OCI-LY1 (cell line): ENCODE data around the gene MCCC2.

Experiments used
- H2AFZ ChIP-seq: fragments of 200-600 bp; sonication (generic), shearing (Covaris generic); 2 replicates; pipeline ENCODE4 v1.6.0; 2014; ENCODE audit warnings: antibody characterized with exemption, mild to moderate bottlenecking, low read length
- H3F3A ChIP-seq: fragments of 200-600 bp; sonication (generic), shearing (Covaris generic); 2 replicates; pipeline ENCODE4 v1.6.0; 2014; ENCODE audit warnings: mild to moderate bottlenecking, antibody characterized with exemption, low read length, moderate library complexity; ENCODE audit not compliant: insufficient read depth
- H3K27ac ChIP-seq: fragments of 200-600 bp; sonication (generic); 2 replicates; pipeline ENCODE4 v1.5.1; 2014; ENCODE audit warnings: low read length, mixed run types, mild to moderate bottlenecking, low read depth; ENCODE audit not compliant: poor library complexity, severe bottlenecking
- H3K27me3 ChIP-seq: fragments of 200-600 bp; sonication (generic); 2 replicates; pipeline ENCODE4 v1.6.0; 2014; ENCODE audit warnings: antibody characterized with exemption, mild to moderate bottlenecking, low read length, moderate library complexity; ENCODE audit not compliant: insufficient read depth
- H3K36me3 ChIP-seq: fragments of 200-600 bp; sonication (generic); 2 replicates; pipeline ENCODE4 v1.6.1; 2014; ENCODE audit warnings: mild to moderate bottlenecking, antibody characterized with exemption, low read length, moderate library complexity, mixed read lengths; ENCODE audit not compliant: insufficient read depth
- H3K4me1 ChIP-seq: fragments of 200-600 bp; sonication (generic); 2 replicates; pipeline ENCODE4 v1.5.1; 2014; ENCODE audit warnings: mild to moderate bottlenecking, low read length, moderate library complexity; ENCODE audit not compliant: insufficient read depth, severe bottlenecking
- H3K4me2 ChIP-seq: fragments of 200-600 bp; sonication (generic), shearing (Covaris generic); 2 replicates; pipeline ENCODE4 v1.6.1; 2014; ENCODE audit warnings: low read length
- H3K4me3 ChIP-seq: fragments of 200-600 bp; sonication (generic); 2 replicates; pipeline ENCODE4 v1.5.1; 2014; ENCODE audit warnings: low read length, low read depth, mild to moderate bottlenecking, mixed read lengths; ENCODE audit not compliant: poor library complexity, severe bottlenecking
- H3K79me2 ChIP-seq: fragments of 200-600 bp; shearing (Covaris generic); 2 replicates; pipeline ENCODE4 v1.6.1; 2016; ENCODE audit warnings: mixed run types, low read length, mixed read lengths; ENCODE audit not compliant: insufficient read depth
- H3K9ac ChIP-seq: fragments of 200-600 bp; sonication (generic), shearing (Covaris generic); 2 replicates; pipeline ENCODE4 v1.6.1; 2014; ENCODE audit warnings: mild to moderate bottlenecking, low read length, mixed read lengths
- H3K9me2 ChIP-seq: fragments of 200-600 bp; sonication (generic), shearing (Covaris generic); 2 replicates; pipeline ENCODE4 v1.6.1; 2014; ENCODE audit warnings: low read depth, mild to moderate bottlenecking, low read length, mixed read lengths
- H3K9me3 ChIP-seq: fragments of 200-600 bp; shearing (Covaris generic); 2 replicates; pipeline ENCODE4 v1.6.1; 2014; ENCODE audit warnings: low read length, mixed read lengths
- H4K20me1 ChIP-seq: fragments of 200-600 bp; sonication (generic), shearing (Covaris generic); 2 replicates; pipeline ENCODE4 v1.6.0; 2016; ENCODE audit warnings: mild to moderate bottlenecking, low read length; ENCODE audit not compliant: insufficient read depth
- EZH2 ChIP-seq: fragments of 200-600 bp; sonication (generic), shearing (Covaris generic); IDR thresholded peaks from 2 replicates; pipeline ENCODE4 v1.8.0; 2017; ENCODE audit warnings: borderline replicate concordance, mixed run types, mild to moderate bottlenecking, antibody characterized with exemption, low read length, moderate library complexity, mixed read lengths
- TF ChIP-seq, protein P1 (sequence below): fragments of 200-600 bp; sonication (generic), shearing (Covaris generic); IDR thresholded peaks from 2 replicates; pipeline ENCODE4 v1.5.1; 2017; ENCODE audit warnings: mild to moderate bottlenecking, antibody characterized with exemption, low read length, moderate library complexity, mixed read lengths

The MCCC2 gene

DNA sequence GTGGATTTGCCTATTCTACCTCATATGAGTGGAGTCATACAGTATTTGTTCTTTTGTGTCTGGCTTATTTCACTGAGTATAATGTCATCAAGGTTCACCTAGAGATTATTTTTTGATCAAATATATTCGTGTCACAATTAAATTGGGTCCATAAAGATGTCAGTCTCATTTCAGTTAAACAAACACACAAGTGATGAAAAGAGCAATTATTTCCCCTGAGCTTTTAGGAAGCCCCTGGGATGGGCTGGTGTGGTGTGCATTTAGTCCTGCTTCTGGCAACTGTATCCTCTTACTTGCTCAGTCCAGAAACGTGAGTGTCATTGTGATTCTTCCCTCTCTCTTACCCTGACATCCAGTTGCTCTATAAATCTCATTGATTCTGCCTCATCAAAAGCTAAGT is 79.2 kb downstream of the MCCC2 start:
- Histone ChIP-seq H3K36me3 (no peaks in the 10 kb centered on the region), H3K4me3 (no peak overlapping the region), H3K9ac (no peak overlapping the region), H3K4me2 (no peak overlapping the region), H3K9me2 (no peaks in the 10 kb centered on the region), H2AFZ (no peak overlapping the region), H3K9me3 (no peaks in the 10 kb centered on the region), H3K27me3 (no peaks in the 10 kb centered on the region), H3K79me2 (no peaks in the 10 kb centered on the region), H3K27ac (no peak overlapping the region), H3F3A (no peaks in the 10 kb centered on the region), H4K20me1 (no peaks in the 10 kb centered on the region), H3K4me1 (no peaks in the 10 kb centered on the region)
- TF ChIP-seq, protein P1, sequence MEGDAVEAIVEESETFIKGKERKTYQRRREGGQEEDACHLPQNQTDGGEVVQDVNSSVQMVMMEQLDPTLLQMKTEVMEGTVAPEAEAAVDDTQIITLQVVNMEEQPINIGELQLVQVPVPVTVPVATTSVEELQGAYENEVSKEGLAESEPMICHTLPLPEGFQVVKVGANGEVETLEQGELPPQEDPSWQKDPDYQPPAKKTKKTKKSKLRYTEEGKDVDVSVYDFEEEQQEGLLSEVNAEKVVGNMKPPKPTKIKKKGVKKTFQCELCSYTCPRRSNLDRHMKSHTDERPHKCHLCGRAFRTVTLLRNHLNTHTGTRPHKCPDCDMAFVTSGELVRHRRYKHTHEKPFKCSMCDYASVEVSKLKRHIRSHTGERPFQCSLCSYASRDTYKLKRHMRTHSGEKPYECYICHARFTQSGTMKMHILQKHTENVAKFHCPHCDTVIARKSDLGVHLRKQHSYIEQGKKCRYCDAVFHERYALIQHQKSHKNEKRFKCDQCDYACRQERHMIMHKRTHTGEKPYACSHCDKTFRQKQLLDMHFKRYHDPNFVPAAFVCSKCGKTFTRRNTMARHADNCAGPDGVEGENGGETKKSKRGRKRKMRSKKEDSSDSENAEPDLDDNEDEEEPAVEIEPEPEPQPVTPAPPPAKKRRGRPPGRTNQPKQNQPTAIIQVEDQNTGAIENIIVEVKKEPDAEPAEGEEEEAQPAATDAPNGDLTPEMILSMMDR = no peak

DNA sequence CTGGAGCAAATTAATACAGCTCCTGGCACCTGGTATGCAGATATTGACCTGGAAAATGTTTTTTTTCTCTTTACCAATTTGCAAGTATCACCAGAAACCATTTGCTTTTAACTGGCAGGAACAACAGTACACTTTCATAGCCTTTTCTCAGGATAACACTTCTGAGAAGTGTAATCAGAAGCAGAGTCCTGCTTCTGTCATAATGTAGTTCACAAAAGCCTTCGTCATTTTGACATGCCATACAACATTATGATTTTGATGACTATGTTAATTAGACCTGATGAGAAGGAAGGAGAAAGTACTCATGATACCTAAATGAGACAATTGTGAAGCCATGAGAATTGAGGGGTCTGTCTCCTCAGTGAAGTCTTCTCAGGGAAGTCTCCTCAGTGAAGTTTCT is 90.8 kb downstream of the MCCC2 start:
- Histone ChIP-seq H3K27ac (no peak overlapping the region), H3F3A (no peaks in the 10 kb centered on the region), H4K20me1 (no peaks in the 10 kb centered on the region), H3K27me3 (no peaks in the 10 kb centered on the region; the same call in 1 of the 2 replicates), H3K9ac (no peak overlapping the region), H3K9me3 (no peaks in the 10 kb centered on the region), H3K4me3 (no peak overlapping the region), H3K4me1 (no peaks in the 10 kb centered on the region), H3K9me2 (no peaks in the 10 kb centered on the region), H3K36me3 (no peaks in the 10 kb centered on the region), H2AFZ (no peak overlapping the region), H3K4me2 (no peak overlapping the region), H3K79me2 (no peaks in the 10 kb centered on the region)
- TF ChIP-seq, protein P1 = no peak
- no peak for TF ChIP-seq EZH2

DNA sequence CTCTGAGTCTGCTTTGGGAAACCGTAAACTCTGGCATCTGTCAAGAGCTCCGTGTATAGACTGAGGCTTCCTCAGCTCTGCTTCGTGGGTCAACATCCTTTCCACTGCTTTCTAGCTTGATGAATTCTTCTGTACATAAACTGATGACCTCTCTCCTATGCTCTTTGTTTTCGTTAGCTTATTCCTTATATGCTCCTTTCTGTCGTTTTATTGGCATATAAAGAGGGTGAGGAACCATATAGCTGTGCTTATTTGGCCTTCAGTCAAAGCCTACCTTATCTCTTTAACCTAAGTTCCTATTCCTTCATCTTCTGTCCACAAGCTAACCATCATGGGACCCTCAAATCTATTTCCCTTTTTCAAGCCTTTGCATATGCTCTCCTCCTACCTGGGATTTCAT is 92.6 kb downstream of the MCCC2 start:
- Histone ChIP-seq H3K9me2 (no peaks in the 10 kb centered on the region), H3K4me3 (no peak overlapping the region)
- no peak for TF ChIP-seq EZH2
- TF ChIP-seq, protein P1 = no peak

More for the DNA sequence above, 92.6 kb downstream of the MCCC2 start:
- Histone ChIP-seq H3K27me3 (no peaks in the 10 kb centered on the region), H3K79me2 (no peaks in the 10 kb centered on the region), H3K4me2 (no peak overlapping the region), H3K9ac (no peak overlapping the region), H3F3A (no peaks in the 10 kb centered on the region), H3K9me3 (no peaks in the 10 kb centered on the region), H4K20me1 (no peaks in the 10 kb centered on the region), H3K36me3 (no peaks in the 10 kb centered on the region), H3K4me1 (no peaks in the 10 kb centered on the region), H2AFZ (no peak overlapping the region), H3K27ac (no peak overlapping the region)
